ENCODE data around the gene GBE1.
"Not testable (repeated sequence)": the region's sequence is repeated elsewhere in the genome, so short reads cannot be mapped to it uniquely, and the experiment has no call there.

The GBE1 gene

GRCh38 chr3:81760924-81761903 lies at the start of gene GBE1:
Gene GBE1 (minus strand): TSS chr3:81761645. CDS start chr3:81761517, 128 bp downstream.
- DNase-seq: peak; percentile 99 to 100

- no peak for DNase-seq
Measured at GRCh38 chr3:81808900-81809299, 47.5 kb upstream of the GBE1 start.

- no peak for DNase-seq
Measured at GRCh38 chr3:81799403-81799802, 38.0 kb upstream of the GBE1 start.

- no peak for DNase-seq
Measured at GRCh38 chr3:81793410-81793809, 32.0 kb upstream of the GBE1 start.

GRCh38 chr3:81790117-81790516 lies 28.7 kb upstream of the GBE1 start:
- DNase-seq: no peak

GRCh38 chr3:81789691-81790090 lies 28.2 kb upstream of the GBE1 start:
- DNase-seq: peak; percentile 73 to 78

- no peak for DNase-seq
Measured at GRCh38 chr3:81788610-81789009, 27.2 kb upstream of the GBE1 start.

GRCh38 chr3:81788044-81788443 lies 26.6 kb upstream of the GBE1 start:
- no peak for DNase-seq

- no peak for DNase-seq
Measured at GRCh38 chr3:81782585-81782984, 21.1 kb upstream of the GBE1 start.

GRCh38 chr3:81778678-81779182 lies 17.3 kb upstream of the GBE1 start:
- no peak for DNase-seq

GRCh38 chr3:81776643-81777042 lies 15.2 kb upstream of the GBE1 start:
- no peak for DNase-seq

GRCh38 chr3:81770710-81771109 lies 9.3 kb upstream of the GBE1 start:
- DNase-seq: no peak

- DNase-seq: no peak
Measured at GRCh38 chr3:81769299-81769698, 7.9 kb upstream of the GBE1 start.

GRCh38 chr3:81767250-81767859 lies 5.9 kb upstream of the GBE1 start:
- DNase-seq: not testable (repeated sequence)

GRCh38 chr3:81765400-81765799 lies 4.0 kb upstream of the GBE1 start:
- DNase-seq: no peak

- peak in 1 of 2 experiments; percentile 21 for DNase-seq
Measured at GRCh38 chr3:81764665-81765064, 3.2 kb upstream of the GBE1 start.

- DNase-seq: no peak
Measured at GRCh38 chr3:81764002-81764401, 2.6 kb upstream of the GBE1 start.

- no peak for DNase-seq
Measured at GRCh38 chr3:81763001-81763400, 1.6 kb upstream of the GBE1 start.

- no peak for DNase-seq
Measured at GRCh38 chr3:81761904-81762580, 597 bp upstream of the GBE1 start.

GRCh38 chr3:81760215-81760614 lies 1.2 kb downstream of the GBE1 start:
- DNase-seq: peak; percentile 25 to 28

- DNase-seq: not testable (repeated sequence)
Measured at GRCh38 chr3:81758771-81759170, 2.7 kb downstream of the GBE1 start.

GRCh38 chr3:81758275-81758674 lies 3.2 kb downstream of the GBE1 start:
- no peak for DNase-seq

GRCh38 chr3:81753416-81754027 lies 7.9 kb downstream of the GBE1 start:
- no peak for DNase-seq
